Measurements from ENCODE around the gene IPPK.

DNA sequence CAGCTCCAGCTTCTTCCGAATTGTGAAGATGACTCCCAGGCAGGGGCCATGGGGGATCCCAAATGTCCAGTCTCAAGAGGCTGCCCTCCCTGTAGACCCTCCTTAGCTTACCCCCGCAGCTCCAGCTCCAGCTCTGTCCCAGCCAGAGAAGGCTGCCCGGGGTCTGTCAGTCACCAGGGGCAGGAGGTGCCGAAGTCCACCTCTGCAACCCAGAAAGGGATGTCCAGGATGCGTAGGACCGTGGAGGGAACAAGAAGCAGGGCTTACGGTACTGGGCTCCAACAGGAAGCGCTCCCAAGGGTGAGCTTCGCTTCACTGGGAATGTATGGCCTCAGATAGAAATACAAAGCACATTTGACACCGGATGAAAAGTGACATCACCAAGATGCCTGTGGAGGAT, 6.0 kb downstream of the IPPK start:
- TF ChIP-seq, protein P1, sequence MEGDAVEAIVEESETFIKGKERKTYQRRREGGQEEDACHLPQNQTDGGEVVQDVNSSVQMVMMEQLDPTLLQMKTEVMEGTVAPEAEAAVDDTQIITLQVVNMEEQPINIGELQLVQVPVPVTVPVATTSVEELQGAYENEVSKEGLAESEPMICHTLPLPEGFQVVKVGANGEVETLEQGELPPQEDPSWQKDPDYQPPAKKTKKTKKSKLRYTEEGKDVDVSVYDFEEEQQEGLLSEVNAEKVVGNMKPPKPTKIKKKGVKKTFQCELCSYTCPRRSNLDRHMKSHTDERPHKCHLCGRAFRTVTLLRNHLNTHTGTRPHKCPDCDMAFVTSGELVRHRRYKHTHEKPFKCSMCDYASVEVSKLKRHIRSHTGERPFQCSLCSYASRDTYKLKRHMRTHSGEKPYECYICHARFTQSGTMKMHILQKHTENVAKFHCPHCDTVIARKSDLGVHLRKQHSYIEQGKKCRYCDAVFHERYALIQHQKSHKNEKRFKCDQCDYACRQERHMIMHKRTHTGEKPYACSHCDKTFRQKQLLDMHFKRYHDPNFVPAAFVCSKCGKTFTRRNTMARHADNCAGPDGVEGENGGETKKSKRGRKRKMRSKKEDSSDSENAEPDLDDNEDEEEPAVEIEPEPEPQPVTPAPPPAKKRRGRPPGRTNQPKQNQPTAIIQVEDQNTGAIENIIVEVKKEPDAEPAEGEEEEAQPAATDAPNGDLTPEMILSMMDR (conservative IDR thresholded peaks at IDR 0.05 in 1 of 2, IDR thresholded peaks at IDR 0.05 in 1 of 2; ENCODE audit: extremely low read depth in 1 of 2, insufficient read depth in 1 of 2, low read depth in 1 of 2, low read length in 2 of 2), result no peak
- no peak for TF ChIP-seq EZH2 (IDR thresholded peaks at IDR 0.05; ENCODE audit: borderline replicate concordance, low read length)
